GM23338 (cell line): ENCODE results near the gene ITGB5. TPM values are rescaled to one million over a fixed set of nuclear protein-coding genes. Genes with fewer than 3 reads are reported as not detected.

Source experiments
- ATAC-seq: fragments of 200-7000 bp; cut with Tn5 transposase; 3 replicates; pipeline ENCODE4 v1.9.1; 2020
- DNase-seq: peaks from one replicate; pipeline ENCODE4 v3.0.0-alpha.2; 2015; ENCODE audit warnings: low spot score
- H2AFZ ChIP-seq: fragments of 200-600 bp; sonication (generic); 2 replicates; pipeline ENCODE4 v1.8.0; 2016; ENCODE audit warnings: antibody characterized with exemption, mild to moderate bottlenecking, moderate library complexity
- H3F3A ChIP-seq: fragments of 200-600 bp; sonication (generic); replicated peaks from 2 replicates; pipeline ENCODE4 v1.8.0; 2017; ENCODE audit warnings: antibody characterized with exemption, mixed run types, low read depth
- H3K27ac ChIP-seq: fragments of 200-600 bp; sonication (generic); 2 replicates; pipeline ENCODE4 v1.6.1; 2016; ENCODE audit warnings: low read depth
- H3K27me3 ChIP-seq: fragments of 200-600 bp; sonication (generic); 2 replicates; pipeline ENCODE4 v1.8.0; 2016; ENCODE audit warnings: mild to moderate bottlenecking, mixed run types, moderate library complexity; ENCODE audit not compliant: insufficient read depth
- H3K36me3 ChIP-seq: fragments of 200-600 bp; sonication (generic); 2 replicates; pipeline ENCODE4 v1.8.0; 2016; ENCODE audit warnings: mild to moderate bottlenecking; ENCODE audit not compliant: insufficient read depth
- H3K4me1 ChIP-seq: fragments of 200-600 bp; sonication (generic); 2 replicates; pipeline ENCODE4 v1.8.0; 2016; ENCODE audit warnings: mild to moderate bottlenecking, moderate library complexity; ENCODE audit not compliant: insufficient read depth
- H3K4me2 ChIP-seq: fragments of 200-600 bp; sonication (generic); 2 replicates; pipeline ENCODE4 v1.7.1; 2017; ENCODE audit warnings: mixed run types
- H3K4me3 ChIP-seq: fragments of 200-600 bp; sonication (generic); 2 replicates; pipeline ENCODE4 v1.6.1; 2016; ENCODE audit warnings: mixed run types
- H3K79me2 ChIP-seq: fragments of 200-600 bp; sonication (generic); replicated peaks from 2 replicates; pipeline ENCODE4 v1.8.0; 2017; ENCODE audit warnings: mild to moderate bottlenecking; ENCODE audit not compliant: insufficient read depth
- H3K9me2 ChIP-seq: fragments of 200-600 bp; sonication (generic); 2 replicates; pipeline ENCODE4 v1.8.0; 2017; ENCODE audit not compliant: insufficient read depth
- H4K20me1 ChIP-seq: fragments of 200-600 bp; sonication (generic); replicated peaks from 2 replicates; pipeline ENCODE4 v1.8.0; 2017; ENCODE audit warnings: mild to moderate bottlenecking; ENCODE audit not compliant: insufficient read depth
- H3K27ac Mint-ChIP-seq: 2 replicates; pipeline ENCODE4 v1.8.0; 2020; ENCODE audit warnings: inconsistent platforms, mild to moderate bottlenecking, moderate library complexity, mixed read lengths
- H3K27me3 Mint-ChIP-seq: 3 replicates; pipeline ENCODE4 v1.8.0; 2022; ENCODE audit warnings: low read depth, mild to moderate bottlenecking, moderate library complexity, mixed read lengths, inconsistent platforms; ENCODE audit not compliant: insufficient read depth, poor library complexity
- H3K36me3 Mint-ChIP-seq: 3 replicates; pipeline ENCODE4 v1.8.0; 2021; ENCODE audit warnings: low read depth, mild to moderate bottlenecking, inconsistent platforms, moderate library complexity, mixed read lengths
- H3K4me1 Mint-ChIP-seq: 3 replicates; pipeline ENCODE4 v1.8.0; 2020; ENCODE audit warnings: mild to moderate bottlenecking, inconsistent platforms, mixed read lengths
- H3K4me3 Mint-ChIP-seq: 3 replicates; pipeline ENCODE4 v1.8.0; 2021; ENCODE audit warnings: moderate library complexity, mild to moderate bottlenecking, inconsistent platforms, mixed read lengths
- H3K9me3 Mint-ChIP-seq: 3 replicates; pipeline ENCODE4 v1.8.0; 2020; ENCODE audit warnings: moderate library complexity, mild to moderate bottlenecking, inconsistent platforms, mixed read lengths
- CREB1 ChIP-seq: fragments of 250-450 bp; sonication (Bioruptor Pico); IDR thresholded peaks from 2 replicates; pipeline ENCODE4 v1.5.0; 2020; ENCODE audit warnings: low read depth, mild to moderate bottlenecking, moderate library complexity
- CTCF ChIP-seq, 2 experiments: fragments of 200-600 bp in 1 of 2; sonication (generic) in 1 of 2; conservative IDR thresholded peaks; 2 replicates each; pipeline versions ENCODE4 v1.5.1 to v1.6.1; 2016 to 2017; ENCODE audit warnings: antibody characterized with exemption in 2 of 2, low read depth in 2 of 2, mild to moderate bottlenecking in 2 of 2, moderate library complexity in 1 of 2
- EZH2 ChIP-seq: fragments of 200-600 bp; sonication (generic); IDR thresholded peaks from one replicate; pipeline ENCODE4 v1.8.0; 2017; ENCODE audit warnings: antibody characterized with exemption, mild to moderate bottlenecking, low read depth; ENCODE audit not compliant: unreplicated experiment
- EZH2phosphoT487 ChIP-seq: fragments of 200-600 bp; sonication (generic); IDR thresholded peaks from one replicate; pipeline ENCODE4 v1.8.1; 2018; ENCODE audit warnings: antibody characterized with exemption; ENCODE audit not compliant: unreplicated experiment
- JUNB ChIP-seq: IDR thresholded peaks from one replicate; pipeline ENCODE4 v1.6.1; 2016; ENCODE audit warnings: antibody characterized with exemption; ENCODE audit not compliant: unreplicated experiment
- POLR2AphosphoS5 ChIP-seq: IDR thresholded peaks from 2 replicates; pipeline ENCODE4 v1.6.1; 2016; ENCODE audit warnings: antibody characterized with exemption, low read depth
- REST ChIP-seq: IDR thresholded peaks from one replicate; pipeline ENCODE4 v1.6.1; 2018; ENCODE audit warnings: antibody characterized with exemption; ENCODE audit not compliant: unreplicated experiment
- STAT1 ChIP-seq: IDR thresholded peaks from one replicate; pipeline ENCODE4 v1.6.1; 2016; ENCODE audit warnings: antibody characterized with exemption; ENCODE audit not compliant: unreplicated experiment
- ZNF114 ChIP-seq: fragments of 250-450 bp; sonication (Bioruptor Pico); IDR thresholded peaks from 2 replicates; pipeline ENCODE4 v1.5.0; 2020; ENCODE audit warnings: mild to moderate bottlenecking, moderate library complexity
- ZNF331 ChIP-seq: fragments of 250-450 bp; sonication (Bioruptor Pico); IDR thresholded peaks from 2 replicates; pipeline ENCODE4 v1.5.0; 2020; ENCODE audit warnings: low read depth, mild to moderate bottlenecking, moderate library complexity
- ZNF462 ChIP-seq: fragments of 250-450 bp; sonication (Bioruptor Pico); IDR thresholded peaks from 2 replicates; pipeline ENCODE4 v1.5.0; 2020; ENCODE audit warnings: mild to moderate bottlenecking, moderate library complexity
- polyA plus RNA-seq: library from polyadenylated mRNA; unstranded; fragments of >200 nt; fragmentation: Nextera tagmentation; extraction: Ambion mirVana; gene quantifications from 2 replicates; pipeline ENCODE4 v1.2.1, GENCODE V29; 2016
- total RNA-seq: library from RNA; depleted of rRNA; stranded (reverse); fragments of >200 nt; shearing (Covaris generic); gene quantifications from 2 replicates; pipeline ENCODE4 v1.2.3, GENCODE V29; 2014

The ITGB5 gene
- total and polyA plus RNA-seq, 2 experiments from 2014 or later = 68.2 to 269 TPM

DNA sequence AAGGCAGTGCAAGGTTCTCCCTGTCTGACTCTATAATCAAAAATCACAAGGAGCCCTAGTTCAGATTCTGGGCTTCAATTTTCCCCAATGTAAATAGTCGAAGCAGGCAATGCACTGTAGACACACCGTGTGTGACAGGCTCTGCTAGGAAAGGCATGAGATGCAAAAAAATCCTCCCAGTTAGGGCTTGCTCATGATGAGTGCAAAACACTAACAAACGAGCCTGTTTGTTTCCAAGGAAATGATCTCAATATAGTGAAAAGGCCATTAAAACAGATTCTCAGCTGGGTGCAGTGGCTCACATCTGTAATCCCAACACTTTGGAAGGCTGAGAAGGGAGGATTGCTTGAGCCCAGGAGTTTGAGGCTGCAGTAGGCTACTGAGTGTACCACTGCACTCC is 101.2 kb downstream of the ITGB5 start (continued):
- TF ChIP-seq EZH2phosphoT487 (no peak), JUNB (no peak), CTCF (conservative IDR thresholded peaks at IDR 0.05; ENCODE audit: low read depth in 2 of 2) (no peak), ZNF331 (CRISPR knock-in tag) (no peak), REST (no peak)

- H3K27ac Mint-ChIP-seq = no peak overlapping the region
- Histone ChIP-seq H3K4me1 (peaks cover 22% of the 10 kb centered on the region), H3K27me3 (no peaks in the 10 kb centered on the region), H3K4me2 (no peak overlapping the region), H3K4me3 (no peak overlapping the region), H3K79me2 (peaks cover 40% of the 10 kb centered on the region), H2AFZ (no peak overlapping the region), H3K36me3 (peaks cover 10% of the 10 kb centered on the region; the same call in 1 of the 2 replicates), H3K9me2 (no peaks in the 10 kb centered on the region), H3K27ac (peak overlapping the region; percentile 45; the same call in 1 of the 2 replicates), H4K20me1 (peaks cover 2% of the 10 kb centered on the region; the same call in 1 of the 2 replicates), H3F3A (0 out of 2 replicates have a peak, but pooled peaks cover 7% of the 10 kb centered on the region)
- H3K27me3 Mint-ChIP-seq = no peaks in the 10 kb centered on the region
- TF ChIP-seq CREB1 (CRISPR knock-in tag) (no peak), ZNF114 (CRISPR knock-in tag) (no peak), EZH2phosphoT487 (no peak), STAT1 (no peak), EZH2 (no peak), ZNF331 (CRISPR knock-in tag) (no peak), JUNB (no peak), ZNF462 (CRISPR knock-in tag) (no peak), POLR2AphosphoS5 (no peak)
- no peaks in the 10 kb centered on the region for H3K9me3 Mint-ChIP-seq
- peaks cover 27% of the 10 kb centered on the region for H3K4me1 Mint-ChIP-seq
- peaks cover 30% of the 10 kb centered on the region for H3K36me3 Mint-ChIP-seq
- H3K4me3 Mint-ChIP-seq = no peak overlapping the region
- ATAC-seq (no peak), DNase-seq (no peak)
Observed at GRCh38 chr3:124784686-124785382, 102.3 kb downstream of the ITGB5 start.
